Endodermal cell (in vitro differentiated cells): ENCODE measurements around the gene PDLIM5. TPM values are rescaled to one million over a fixed set of nuclear protein-coding genes. Genes with fewer than 3 reads are reported as not detected.

ENCODE experiments used
- DNase-seq: peaks from one replicate; pipeline ENCODE4 v3.0.0-alpha.2; 2017
- H3K27ac ChIP-seq: 2 replicates; pipeline ENCODE4 v1.5.1; 2013; ENCODE audit warnings: mild to moderate bottlenecking, low read depth, low read length, moderate library complexity
- H3K27me3 ChIP-seq: 2 replicates; pipeline ENCODE4 v1.6.1; 2013; ENCODE audit warnings: mild to moderate bottlenecking, low read length, moderate library complexity; ENCODE audit not compliant: insufficient read depth, control insufficient read depth, poor library complexity, severe bottlenecking
- H3K36me3 ChIP-seq: 2 replicates; pipeline ENCODE4 v1.7.0; 2013; ENCODE audit warnings: mild to moderate bottlenecking, low read length, moderate library complexity; ENCODE audit not compliant: control insufficient read depth, insufficient read depth
- H3K4me1 ChIP-seq: one replicate; pipeline ENCODE4 v1.7.0; 2013; ENCODE audit warnings: low read length; ENCODE audit not compliant: control insufficient read depth, insufficient read depth
- H3K4me3 ChIP-seq: 2 replicates; pipeline ENCODE4 v1.5.1; 2013; ENCODE audit warnings: mild to moderate bottlenecking, low read length, moderate library complexity
- H3K9ac ChIP-seq: 2 replicates; pipeline ENCODE4 v1.6.1; 2013; ENCODE audit warnings: mild to moderate bottlenecking, low read length, moderate library complexity; ENCODE audit not compliant: poor library complexity, severe bottlenecking; ENCODE audit errors: extremely low read depth
- H3K9me3 ChIP-seq: 2 replicates; pipeline ENCODE4 v1.6.1; 2013; ENCODE audit warnings: mild to moderate bottlenecking, low read length, moderate library complexity; ENCODE audit not compliant: control insufficient read depth
- H3K27ac Mint-ChIP-seq: 2 replicates; pipeline ENCODE4 v1.8.0; 2020; ENCODE audit warnings: mixed read lengths
- H3K27me3 Mint-ChIP-seq: 2 replicates; pipeline ENCODE4 v1.8.0; 2021; ENCODE audit warnings: mild to moderate bottlenecking, mixed read lengths; ENCODE audit not compliant: insufficient read depth
- H3K36me3 Mint-ChIP-seq: 2 replicates; pipeline ENCODE4 v1.8.0; 2020; ENCODE audit warnings: low read depth, mixed read lengths
- H3K4me1 Mint-ChIP-seq: 2 replicates; pipeline ENCODE4 v1.8.0; 2020; ENCODE audit warnings: mixed read lengths
- H3K4me3 Mint-ChIP-seq: 2 replicates; pipeline ENCODE4 v1.8.0; 2020; ENCODE audit warnings: mild to moderate bottlenecking, moderate library complexity, mixed read lengths
- H3K9me3 Mint-ChIP-seq: 2 replicates; pipeline ENCODE4 v1.8.0; 2020; ENCODE audit warnings: mild to moderate bottlenecking, mixed read lengths
- WGBS, 2 experiments: methylation state at CpG; one replicate each; pipeline versions ENCODE4 v1.1.5 to v1.1.7; 2013; ENCODE audit warnings: missing lambda C conversion rate in 2 of 2, mixed read lengths in 1 of 2; ENCODE audit not compliant: insufficient coverage in 1 of 2, insufficient read length in 1 of 2; 5-methylcytosine and 5-hydroxymethylcytosine counted together
- total RNA-seq, 2 donors: library from RNA; stranded (reverse); fragmentation: NEBNext Ultra II Directional in 1 of 2; extraction: Animal tissue kit (Norgen Biotek cat#: 25700) in 1 of 2; gene quantifications; 2 replicates in 1 of 2; 3 replicates in 1 of 2; pipeline ENCODE4 v1.2.1, GENCODE V29; 2021
- TF ChIP-seq, protein P1 (sequence below): fragments of 200-600 bp; sonication (generic); conservative IDR thresholded peaks from 2 replicates; pipeline ENCODE4 v1.5.0; 2021; ENCODE audit warnings: antibody characterized with exemption, mild to moderate bottlenecking

Gene PDLIM5
- total RNA-seq, 2 donors from 2014 or later: 91.0 to 149 TPM

DNA sequence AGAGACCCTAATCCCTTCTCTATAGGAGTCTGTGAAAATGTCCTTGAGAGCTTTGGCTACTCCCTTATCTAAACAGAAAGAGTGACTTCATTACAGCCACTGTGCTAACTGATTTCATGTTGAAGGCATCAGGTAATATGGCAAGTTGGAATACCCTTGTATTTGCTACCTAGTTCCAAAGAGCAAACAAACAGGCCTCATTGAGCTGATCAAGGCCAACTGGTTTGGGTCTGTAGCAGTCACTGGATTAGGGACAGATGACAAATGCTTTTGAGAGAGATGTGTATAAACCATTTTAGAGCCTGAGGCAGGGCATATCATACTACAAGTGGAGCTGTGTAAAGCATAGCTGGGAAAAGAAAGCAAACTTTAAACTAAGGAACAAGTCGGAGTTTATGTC lies 22.9 kb upstream of the PDLIM5 start:
- Mint-ChIP-seq H3K4me1 (peaks cover 9% of the 10 kb centered on the region), H3K36me3 (no peaks in the 10 kb centered on the region), H3K27ac (no peak overlapping the region), H3K4me3 (no peak overlapping the region), H3K27me3 (no peaks in the 10 kb centered on the region), H3K9me3 (peaks cover 47% of the 10 kb centered on the region)
- H3K27me3 ChIP-seq: no peaks in the 10 kb centered on the region
- TF ChIP-seq, protein P1, sequence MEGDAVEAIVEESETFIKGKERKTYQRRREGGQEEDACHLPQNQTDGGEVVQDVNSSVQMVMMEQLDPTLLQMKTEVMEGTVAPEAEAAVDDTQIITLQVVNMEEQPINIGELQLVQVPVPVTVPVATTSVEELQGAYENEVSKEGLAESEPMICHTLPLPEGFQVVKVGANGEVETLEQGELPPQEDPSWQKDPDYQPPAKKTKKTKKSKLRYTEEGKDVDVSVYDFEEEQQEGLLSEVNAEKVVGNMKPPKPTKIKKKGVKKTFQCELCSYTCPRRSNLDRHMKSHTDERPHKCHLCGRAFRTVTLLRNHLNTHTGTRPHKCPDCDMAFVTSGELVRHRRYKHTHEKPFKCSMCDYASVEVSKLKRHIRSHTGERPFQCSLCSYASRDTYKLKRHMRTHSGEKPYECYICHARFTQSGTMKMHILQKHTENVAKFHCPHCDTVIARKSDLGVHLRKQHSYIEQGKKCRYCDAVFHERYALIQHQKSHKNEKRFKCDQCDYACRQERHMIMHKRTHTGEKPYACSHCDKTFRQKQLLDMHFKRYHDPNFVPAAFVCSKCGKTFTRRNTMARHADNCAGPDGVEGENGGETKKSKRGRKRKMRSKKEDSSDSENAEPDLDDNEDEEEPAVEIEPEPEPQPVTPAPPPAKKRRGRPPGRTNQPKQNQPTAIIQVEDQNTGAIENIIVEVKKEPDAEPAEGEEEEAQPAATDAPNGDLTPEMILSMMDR: no peak
- no peak overlapping the region for H3K9ac ChIP-seq
- no peak overlapping the region for H3K4me3 ChIP-seq
- no peak overlapping the region for H3K27ac ChIP-seq
- no peaks in the 10 kb centered on the region for H3K4me1 ChIP-seq
- H3K36me3 ChIP-seq: no peaks in the 10 kb centered on the region
- H3K9me3 ChIP-seq: peaks cover 59% of the 10 kb centered on the region
- WGBS, 2 experiments: 94 to 100% methylated on average over 1 of the region's 1 CpG
- DNase-seq: no peak

DNA sequence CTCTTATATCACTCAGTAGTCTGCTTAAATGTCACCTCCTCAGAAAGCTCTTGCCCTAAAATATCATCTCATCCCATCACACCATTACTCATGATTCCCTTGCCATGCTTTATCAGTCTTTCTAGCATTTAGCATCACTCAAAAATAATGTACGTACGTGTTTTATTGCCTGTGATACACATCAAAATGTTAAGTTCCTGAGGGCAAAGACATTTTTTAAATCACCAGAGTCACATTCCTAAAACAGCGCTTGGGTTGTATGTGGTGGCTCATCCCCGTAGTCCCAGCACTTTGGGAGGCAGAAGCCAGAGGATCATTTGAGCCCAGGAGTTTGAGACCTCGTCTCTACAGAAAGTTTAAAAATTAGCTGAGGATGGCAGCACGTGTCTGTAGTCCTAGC lies 21.3 kb upstream of the PDLIM5 start:
- Histone ChIP-seq H3K9me3 (peaks cover 57% of the 10 kb centered on the region), H3K27me3 (no peaks in the 10 kb centered on the region), H3K4me3 (no peak overlapping the region), H3K9ac (no peak overlapping the region), H3K36me3 (no peaks in the 10 kb centered on the region), H3K4me1 (peaks cover 3% of the 10 kb centered on the region), H3K27ac (no peak overlapping the region)
- H3K4me1 Mint-ChIP-seq: peaks cover 14% of the 10 kb centered on the region
- H3K27ac Mint-ChIP-seq: no peak overlapping the region
- peaks cover 5% of the 10 kb centered on the region for H3K36me3 Mint-ChIP-seq
- DNase-seq: no peak
- no peak overlapping the region for H3K4me3 Mint-ChIP-seq
- peaks cover 2% of the 10 kb centered on the region for H3K27me3 Mint-ChIP-seq
- TF ChIP-seq, protein P1: no peak
- peaks cover 41% of the 10 kb centered on the region for H3K9me3 Mint-ChIP-seq
- WGBS, 2 experiments: 92% methylated on average over 6 of the region's 6 CpGs

DNA sequence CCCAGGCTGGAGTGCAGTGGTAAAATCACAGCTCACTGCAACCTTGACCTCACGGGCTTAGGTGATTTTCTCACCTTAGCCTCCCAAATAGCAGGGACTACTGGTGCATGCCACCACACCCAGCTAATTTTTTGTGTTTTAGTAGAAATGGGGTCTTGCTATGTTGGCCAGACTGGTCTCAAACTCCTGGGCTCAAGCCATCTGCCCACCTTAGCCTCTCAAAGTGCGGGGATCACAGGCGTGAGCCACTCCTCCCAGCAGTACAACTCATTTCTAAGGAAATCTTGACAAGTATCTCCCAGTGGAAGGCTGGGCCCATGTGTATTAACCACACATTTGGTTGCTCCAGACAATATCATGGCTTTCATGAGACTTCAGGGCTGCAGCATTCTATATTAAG lies 20.4 kb upstream of the PDLIM5 start:
- Histone ChIP-seq H3K27me3 (no peaks in the 10 kb centered on the region), H3K9ac (no peak overlapping the region), H3K9me3 (peaks cover 47% of the 10 kb centered on the region), H3K4me3 (no peak overlapping the region), H3K36me3 (no peaks in the 10 kb centered on the region), H3K4me1 (peaks cover 3% of the 10 kb centered on the region), H3K27ac (no peak overlapping the region)
- Mint-ChIP-seq H3K4me1 (peaks cover 21% of the 10 kb centered on the region), H3K4me3 (no peak overlapping the region), H3K36me3 (peaks cover 5% of the 10 kb centered on the region), H3K27ac (no peak overlapping the region), H3K27me3 (peaks cover 2% of the 10 kb centered on the region), H3K9me3 (peaks cover 31% of the 10 kb centered on the region)
- 97 to 100% methylated on average over 2 to 3 of the region's 3 CpGs for WGBS, 2 experiments
- DNase-seq: no peak
- TF ChIP-seq, protein P1: no peak
